ENCODE results near the gene SLAMF1. TPM values are rescaled to one million over a fixed set of nuclear protein-coding genes. Genes with fewer than 3 reads are reported as not detected.
A peak's percentile ranks its signal among the peaks of the same experiment; 100 is the strongest.
"Not testable (repeated sequence)": the region's sequence is repeated elsewhere in the genome, so short reads cannot be mapped to it uniquely, and the experiment has no call there.

The SLAMF1 gene
- total and polyA plus RNA-seq, 9 of the 15 experiments (the other 6 are each of a cell fraction or from before 2014, with no cell fraction given): 0.04 to 0.17 (median 0.11) TPM; not detected in 4

DNA sequence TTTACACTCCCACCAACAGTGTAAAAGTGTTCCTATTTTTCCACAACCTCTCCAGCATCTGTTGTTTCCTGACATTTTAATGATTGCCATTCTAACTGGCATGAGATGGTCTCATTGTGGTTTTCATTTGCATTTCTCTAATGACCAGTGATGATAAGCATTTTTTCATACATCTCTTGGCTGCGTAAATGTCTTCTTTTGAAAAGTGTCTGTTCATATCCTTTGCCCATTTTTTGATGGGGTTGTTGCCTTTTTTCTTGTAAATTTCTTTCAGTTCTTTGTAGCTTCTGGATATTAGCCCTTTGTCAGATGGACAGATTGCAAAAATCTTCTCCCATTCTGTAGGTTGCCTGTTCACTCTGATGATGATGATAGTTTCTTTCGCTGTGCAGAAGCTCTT is 63.9 kb downstream of the SLAMF1 start:
- H3K9me1 ChIP-seq (ENCODE audit: control insufficient read depth, insufficient read depth, low read length); ATAC-seq; H3K9ac ChIP-seq (ENCODE audit: insufficient read depth in 1 of 2, low read depth in 2 of 2, low read length in 2 of 2); H3K4me3 ChIP-seq; in situ Hi-C loops (cut with MboI); H4K20me1 ChIP-seq (replicated peaks; ENCODE audit: control insufficient read depth, insufficient read depth, low read length); DNase-seq (ENCODE audit: extremely low read depth in 1 of 4, low spot score in 3 of 4); H3K79me2 ChIP-seq (ENCODE audit: control insufficient read depth, insufficient read depth, low read length); H3K36me3 ChIP-seq (ENCODE audit: control insufficient read depth, insufficient read depth, low read length); H3K4me2 ChIP-seq (ENCODE audit: insufficient read depth, low read length); CTCF ChIA-PET (ENCODE audit: low intra/inter-chr PET ratio); H3K27ac ChIP-seq (ENCODE audit: extremely low read depth, low read depth, low read length); H3K27me3 ChIP-seq (ENCODE audit: control insufficient read depth in 2 of 2, insufficient read depth in 2 of 2, low read length in 2 of 2); H3K9me3 ChIP-seq (replicated peaks; ENCODE audit: control insufficient read depth, insufficient read depth, low read depth, low read length); FAIRE-seq; intact Hi-C loops (cut with micrococcal nuclease); BruUV-seq (replicated peaks); H2AFZ ChIP-seq (ENCODE audit: low read depth, low read length): not testable (repeated sequence)
- 88% methylated on average over 2 of the region's 2 CpGs for WGBS (ENCODE audit: insufficient coverage, low coverage, missing lambda C conversion rate)
- TF ChIP-seq, protein P1, sequence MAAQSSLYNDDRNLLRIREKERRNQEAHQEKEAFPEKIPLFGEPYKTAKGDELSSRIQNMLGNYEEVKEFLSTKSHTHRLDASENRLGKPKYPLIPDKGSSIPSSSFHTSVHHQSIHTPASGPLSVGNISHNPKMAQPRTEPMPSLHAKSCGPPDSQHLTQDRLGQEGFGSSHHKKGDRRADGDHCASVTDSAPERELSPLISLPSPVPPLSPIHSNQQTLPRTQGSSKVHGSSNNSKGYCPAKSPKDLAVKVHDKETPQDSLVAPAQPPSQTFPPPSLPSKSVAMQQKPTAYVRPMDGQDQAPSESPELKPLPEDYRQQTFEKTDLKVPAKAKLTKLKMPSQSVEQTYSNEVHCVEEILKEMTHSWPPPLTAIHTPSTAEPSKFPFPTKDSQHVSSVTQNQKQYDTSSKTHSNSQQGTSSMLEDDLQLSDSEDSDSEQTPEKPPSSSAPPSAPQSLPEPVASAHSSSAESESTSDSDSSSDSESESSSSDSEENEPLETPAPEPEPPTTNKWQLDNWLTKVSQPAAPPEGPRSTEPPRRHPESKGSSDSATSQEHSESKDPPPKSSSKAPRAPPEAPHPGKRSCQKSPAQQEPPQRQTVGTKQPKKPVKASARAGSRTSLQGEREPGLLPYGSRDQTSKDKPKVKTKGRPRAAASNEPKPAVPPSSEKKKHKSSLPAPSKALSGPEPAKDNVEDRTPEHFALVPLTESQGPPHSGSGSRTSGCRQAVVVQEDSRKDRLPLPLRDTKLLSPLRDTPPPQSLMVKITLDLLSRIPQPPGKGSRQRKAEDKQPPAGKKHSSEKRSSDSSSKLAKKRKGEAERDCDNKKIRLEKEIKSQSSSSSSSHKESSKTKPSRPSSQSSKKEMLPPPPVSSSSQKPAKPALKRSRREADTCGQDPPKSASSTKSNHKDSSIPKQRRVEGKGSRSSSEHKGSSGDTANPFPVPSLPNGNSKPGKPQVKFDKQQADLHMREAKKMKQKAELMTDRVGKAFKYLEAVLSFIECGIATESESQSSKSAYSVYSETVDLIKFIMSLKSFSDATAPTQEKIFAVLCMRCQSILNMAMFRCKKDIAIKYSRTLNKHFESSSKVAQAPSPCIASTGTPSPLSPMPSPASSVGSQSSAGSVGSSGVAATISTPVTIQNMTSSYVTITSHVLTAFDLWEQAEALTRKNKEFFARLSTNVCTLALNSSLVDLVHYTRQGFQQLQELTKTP (IDR thresholded peaks at IDR 0.05; ENCODE audit: low read depth in 1 of 2, partially characterized antibody in 2 of 2): peak in 1 of 2 experiments; percentile 99
- peaks cover 3 to 39% of the 10 kb centered on the region in 2 experiments; a peak in 3 of 5 replicates for H3K4me1 ChIP-seq (replicated peaks in 1 of 2; ENCODE audit: control insufficient read depth in 2 of 2, insufficient read depth in 2 of 2, low read length in 2 of 2)
- POLR2A ChIA-PET: interaction anchor here (1.1 kb wide), 1 partner anchor 8 kb away, joined by 3 read pairs; no protein-coding TSS in a partner anchor
